Activated naive CD8-positive, alpha-beta T cell treated with anti-CD3 and anti-CD28 coated beads, Interleukin-2, amount 50 U/mL, for 16 hours (primary cell): ENCODE results near the gene TSPEAR.
"Not testable (repeated sequence)": the region's sequence is repeated elsewhere in the genome, so short reads cannot be mapped to it uniquely, and the experiment has no call there.

Source experiments
- DNase-seq: peaks from one replicate; pipeline ENCODE4 v3.0.0-alpha.2; 2020; ENCODE audit warnings: low read depth, low spot score

Gene TSPEAR

GRCh38 chr21:44685050-44685449, 26.3 kb downstream of the TSPEAR start:
- DNase-seq, result not testable (repeated sequence)

DNA sequence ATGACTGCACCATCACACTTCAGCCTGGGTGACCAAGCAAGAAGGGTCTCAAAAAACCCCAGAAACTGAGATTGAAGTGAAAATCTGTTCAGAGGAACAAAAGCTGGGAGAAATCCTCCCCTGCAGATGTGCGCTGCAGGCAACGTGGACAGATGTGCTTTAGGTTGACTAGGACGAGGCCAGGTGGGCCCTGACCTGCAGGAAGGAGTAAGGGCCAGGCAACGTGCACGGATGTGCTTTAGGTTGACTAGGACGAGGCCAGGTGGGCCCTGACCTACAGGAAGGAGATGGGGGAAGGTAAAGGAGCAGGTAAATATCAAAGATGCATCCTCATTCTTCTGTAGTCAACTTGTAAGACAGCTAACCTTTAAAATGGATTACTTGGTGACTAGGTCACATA, 26.9 kb downstream of the TSPEAR start:
- no peak for DNase-seq

DNA sequence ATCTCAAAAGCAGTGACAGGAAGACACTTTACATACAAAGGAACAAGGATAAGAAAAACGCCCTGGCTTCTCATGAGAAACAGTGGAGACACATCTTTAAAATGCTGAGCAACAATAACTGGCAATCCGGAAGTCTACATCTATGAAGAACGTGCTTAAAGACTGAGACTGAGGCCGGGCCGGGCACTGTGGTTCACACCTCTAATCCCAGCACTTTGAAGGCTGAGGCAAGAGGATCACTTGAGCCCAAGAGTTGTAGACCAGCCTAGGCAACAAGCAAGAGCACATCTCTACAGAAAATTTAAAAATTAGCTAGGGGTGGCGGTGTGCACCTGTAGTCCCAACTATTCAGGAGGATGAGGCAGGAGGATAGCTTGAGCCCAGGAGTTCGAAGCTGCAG, 27.3 kb downstream of the TSPEAR start:
- no peak for DNase-seq

GRCh38 chr21:44682580-44683151, 28.7 kb downstream of the TSPEAR start:
- DNase-seq, result no peak

DNA sequence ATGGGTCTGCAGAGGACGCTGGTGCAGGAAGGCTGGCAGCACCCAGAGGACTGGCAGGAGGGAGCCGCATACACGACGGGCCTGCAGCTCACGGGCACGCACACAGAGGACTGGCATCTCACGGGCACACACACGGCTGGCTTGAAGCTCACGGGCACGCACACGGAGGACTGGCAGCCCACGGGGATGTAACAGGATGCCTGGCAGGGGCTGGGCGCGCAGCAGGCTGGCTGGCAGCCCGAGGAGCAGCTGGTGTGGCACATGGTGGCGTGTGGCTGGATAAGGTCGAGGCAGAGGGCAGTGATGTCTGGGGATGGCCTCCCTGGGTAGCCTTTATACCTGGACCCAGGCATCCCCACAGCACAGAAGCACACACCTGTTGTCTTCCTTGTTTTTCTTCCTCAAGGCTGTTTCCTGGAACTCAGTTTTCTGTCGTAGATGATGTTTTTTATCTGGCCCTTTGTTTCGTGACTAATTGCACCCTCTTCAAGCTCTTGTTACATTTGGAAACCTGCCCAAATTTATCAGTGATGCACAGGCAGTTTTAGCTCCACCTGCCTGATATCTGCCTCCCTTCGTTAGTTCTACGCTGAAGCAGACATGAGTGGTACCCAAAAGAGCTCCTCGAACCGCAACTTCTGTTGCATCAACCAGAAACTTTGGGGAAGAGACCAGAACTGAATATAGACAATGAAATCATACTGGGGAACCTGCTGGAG, 29.4 kb downstream of the TSPEAR start, which contains the start of gene KRTAP12-1:
Gene KRTAP12-1 (minus strand): TSS at position 303 of the 719 bp plus-strand sequence. CDS start 40 bp downstream, at position 263.
- no peak for DNase-seq

DNA sequence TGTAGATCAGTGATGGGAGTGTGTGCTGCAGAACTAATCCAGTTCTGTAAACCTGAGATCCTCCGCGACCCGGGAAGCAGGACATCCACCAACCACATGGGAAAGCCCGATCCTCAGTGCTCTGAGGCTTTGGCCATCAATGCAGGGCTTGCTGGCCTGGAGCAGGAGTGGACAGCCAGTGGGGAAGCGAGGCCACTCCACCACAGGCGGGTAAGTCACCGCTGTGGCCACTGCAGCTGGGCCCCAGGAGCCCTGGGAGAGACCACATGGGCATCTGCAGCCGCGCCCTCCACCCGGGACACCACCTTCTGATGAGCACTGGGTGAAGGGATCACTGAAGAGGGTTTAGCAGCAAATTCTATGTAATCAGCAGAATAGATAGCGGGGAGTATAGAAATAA, 30.2 kb downstream of the TSPEAR start:
- no peak for DNase-seq

DNA sequence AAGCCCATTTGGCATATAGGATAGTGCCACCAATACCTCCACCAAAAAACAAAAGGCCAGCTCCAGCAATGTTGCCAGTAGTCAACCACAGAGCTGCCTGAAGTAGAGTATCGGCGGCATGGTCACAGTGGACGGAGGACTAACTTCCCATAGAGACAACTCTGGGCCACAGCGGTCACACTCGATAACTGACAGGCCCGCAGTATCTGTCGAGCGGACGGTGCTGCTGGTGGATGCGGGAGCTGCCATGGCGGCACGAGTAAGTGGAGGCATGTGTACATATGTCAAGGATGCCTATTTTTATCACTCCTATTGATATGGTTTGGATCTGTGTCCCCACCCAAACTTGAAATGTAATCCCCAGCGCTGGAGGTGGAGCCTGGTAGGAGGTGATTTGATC, 33.5 kb downstream of the TSPEAR start:
- DNase-seq, result no peak

DNA sequence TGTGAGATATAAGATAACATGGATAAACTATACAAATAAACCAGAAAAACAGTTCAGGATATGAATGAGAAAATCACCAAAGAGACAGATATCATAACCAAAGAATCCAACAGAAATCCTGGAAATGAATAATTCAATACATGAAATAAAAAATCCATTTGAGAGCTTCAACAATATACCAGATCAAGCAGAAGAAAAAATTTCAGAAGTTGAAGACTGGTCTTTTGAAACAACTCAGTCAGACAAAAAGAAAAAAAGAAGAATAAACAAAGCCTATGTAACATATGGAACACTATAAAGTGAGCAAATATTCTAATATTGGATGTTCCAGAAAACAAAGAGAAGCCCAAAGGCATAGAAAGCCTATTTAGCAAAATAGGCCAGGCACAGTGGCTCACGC, 39.5 kb downstream of the TSPEAR start:
- DNase-seq, result no peak

DNA sequence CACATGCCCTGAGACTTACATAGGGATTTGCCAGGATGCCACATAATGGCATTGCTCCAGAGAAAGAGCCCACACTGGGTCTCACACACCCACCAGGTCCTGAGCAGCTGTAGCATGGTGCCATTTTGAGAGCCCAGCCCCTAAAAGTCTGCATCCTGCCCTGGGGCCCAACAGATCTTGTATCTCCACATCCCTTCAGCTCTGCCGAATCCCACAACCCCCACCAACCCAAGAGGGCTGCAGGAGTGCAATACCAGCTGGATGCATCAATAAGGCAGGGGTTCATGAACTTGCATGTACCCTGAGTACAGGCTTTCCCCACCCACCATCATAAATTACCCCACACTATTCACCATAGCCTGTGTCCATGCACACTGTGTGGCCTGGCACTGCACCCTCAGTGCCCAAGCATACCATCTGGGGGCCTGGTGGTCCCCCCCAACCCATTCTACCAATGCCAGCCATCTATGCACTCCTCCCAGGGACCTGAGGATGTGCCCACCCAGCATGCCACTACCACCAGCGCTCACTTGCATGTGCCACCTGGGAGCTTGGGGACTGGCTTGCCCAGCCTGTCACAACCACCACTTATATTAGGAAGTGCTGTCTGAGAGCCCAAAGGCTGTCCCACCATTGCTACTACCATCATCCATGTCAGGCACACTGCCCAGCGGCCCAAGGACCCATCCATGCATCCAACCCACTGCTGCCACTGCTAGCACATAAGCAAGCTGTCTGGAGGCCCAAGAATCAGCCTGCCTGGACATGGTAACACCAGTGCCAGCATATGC, 40.5 kb downstream of the TSPEAR start:
- DNase-seq, result no peak

DNA sequence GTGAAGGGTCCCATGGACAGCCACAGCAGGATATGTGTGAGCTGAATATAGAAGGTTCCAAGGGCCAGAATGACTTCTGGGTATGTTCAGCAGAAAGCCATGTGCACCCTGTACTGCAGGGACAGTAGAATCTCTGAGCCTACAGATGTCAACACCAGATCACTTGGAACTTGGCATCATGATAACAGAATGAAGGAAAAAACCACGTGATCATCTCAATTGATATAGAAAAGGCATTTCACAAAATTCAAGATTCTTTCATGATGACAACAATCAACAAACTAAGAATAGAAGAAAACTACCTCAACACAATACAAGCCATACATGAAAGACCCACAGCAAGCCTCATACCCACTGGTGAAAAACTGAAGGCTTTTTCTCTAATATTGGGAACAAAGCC, 43.8 kb downstream of the TSPEAR start:
- no peak for DNase-seq

DNA sequence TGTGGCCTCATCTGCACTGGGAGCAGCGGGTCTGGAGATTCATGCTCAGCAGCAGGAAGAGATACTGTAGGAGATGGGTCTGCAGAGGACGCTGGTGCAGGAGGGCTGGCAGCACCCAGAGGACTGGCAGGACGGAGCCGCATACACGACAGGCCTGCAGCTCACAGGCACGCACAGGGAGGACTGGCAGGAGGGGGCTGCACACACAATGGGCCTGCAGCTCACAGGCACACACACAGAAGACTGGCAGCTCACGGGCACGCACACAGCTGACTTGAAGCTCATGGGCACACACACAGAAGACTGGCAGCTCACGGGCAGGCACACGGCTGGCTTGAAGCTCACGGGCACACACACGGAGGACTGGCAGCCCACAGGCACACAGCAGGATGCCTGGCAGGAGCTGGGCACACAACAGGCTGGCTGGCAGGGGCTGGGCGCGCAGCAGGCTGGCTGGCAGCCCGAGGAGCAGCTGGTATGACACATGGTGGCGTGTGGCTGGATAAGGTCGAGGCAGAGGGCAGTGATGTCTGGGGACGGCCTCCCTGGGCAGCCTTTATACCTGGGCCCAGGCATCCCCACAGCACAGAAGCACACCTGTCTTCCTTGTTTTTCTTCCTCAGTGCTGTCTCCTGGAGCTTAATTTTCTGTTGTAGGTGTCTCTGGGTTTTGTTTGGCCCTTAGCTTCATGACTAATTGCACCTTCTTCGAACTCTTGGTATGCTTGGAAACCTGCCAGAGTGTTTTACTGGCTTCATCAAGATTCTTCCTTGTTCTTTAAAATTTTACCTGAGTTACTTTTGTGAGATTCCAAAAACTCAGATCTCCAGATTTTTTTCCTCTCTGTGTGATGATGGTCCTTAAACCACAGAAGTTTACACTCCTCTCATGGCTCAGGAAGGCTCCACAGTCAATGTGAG, 44.7 kb downstream of the TSPEAR start, which contains the start of gene KRTAP12-2:
Gene KRTAP12-2 (minus strand): TSS at position 527 of the 920 bp plus-strand sequence. CDS start 41 bp downstream, at position 486.
- DNase-seq, result no peak

GRCh38 chr21:44664691-44665090, 46.7 kb downstream of the TSPEAR start:
- DNase-seq, result no peak

- not testable (repeated sequence) for DNase-seq
Observed at GRCh38 chr21:44661567-44661966, 49.8 kb downstream of the TSPEAR start.

DNA sequence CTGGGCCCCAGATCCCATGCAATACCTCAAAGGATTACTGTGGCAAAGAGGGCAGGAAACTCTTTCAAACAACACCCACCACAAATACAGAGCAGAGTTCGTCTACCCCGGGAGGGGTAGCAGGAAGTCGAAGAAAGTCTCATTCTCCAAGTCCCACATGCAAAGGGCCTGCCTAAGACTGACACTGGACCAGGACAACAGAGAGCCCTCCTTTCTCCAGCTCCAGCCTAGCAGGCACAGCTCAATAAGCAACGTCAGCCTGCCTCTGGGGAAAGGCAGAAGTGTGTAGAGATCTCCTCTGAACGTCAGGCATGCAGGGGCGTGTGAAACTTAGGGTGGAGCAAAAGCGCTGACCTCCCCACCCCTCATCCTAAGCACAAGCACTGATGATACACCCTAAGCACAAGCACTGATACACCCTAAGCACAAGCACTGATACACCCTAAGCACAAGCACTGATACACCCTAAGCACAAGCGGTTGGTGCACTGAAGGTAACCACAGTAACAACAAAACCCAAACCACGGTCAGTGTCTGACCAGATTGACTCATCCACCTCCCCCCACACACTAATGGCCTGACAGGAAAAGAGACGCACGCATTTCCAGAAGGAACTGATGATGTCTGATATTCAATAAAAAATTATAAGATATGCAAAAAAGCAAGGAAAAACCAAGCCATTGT, 52.3 kb downstream of the TSPEAR start:
- no peak for DNase-seq

- no peak for DNase-seq
Observed at GRCh38 chr21:44658541-44658910, 52.8 kb downstream of the TSPEAR start.

DNA sequence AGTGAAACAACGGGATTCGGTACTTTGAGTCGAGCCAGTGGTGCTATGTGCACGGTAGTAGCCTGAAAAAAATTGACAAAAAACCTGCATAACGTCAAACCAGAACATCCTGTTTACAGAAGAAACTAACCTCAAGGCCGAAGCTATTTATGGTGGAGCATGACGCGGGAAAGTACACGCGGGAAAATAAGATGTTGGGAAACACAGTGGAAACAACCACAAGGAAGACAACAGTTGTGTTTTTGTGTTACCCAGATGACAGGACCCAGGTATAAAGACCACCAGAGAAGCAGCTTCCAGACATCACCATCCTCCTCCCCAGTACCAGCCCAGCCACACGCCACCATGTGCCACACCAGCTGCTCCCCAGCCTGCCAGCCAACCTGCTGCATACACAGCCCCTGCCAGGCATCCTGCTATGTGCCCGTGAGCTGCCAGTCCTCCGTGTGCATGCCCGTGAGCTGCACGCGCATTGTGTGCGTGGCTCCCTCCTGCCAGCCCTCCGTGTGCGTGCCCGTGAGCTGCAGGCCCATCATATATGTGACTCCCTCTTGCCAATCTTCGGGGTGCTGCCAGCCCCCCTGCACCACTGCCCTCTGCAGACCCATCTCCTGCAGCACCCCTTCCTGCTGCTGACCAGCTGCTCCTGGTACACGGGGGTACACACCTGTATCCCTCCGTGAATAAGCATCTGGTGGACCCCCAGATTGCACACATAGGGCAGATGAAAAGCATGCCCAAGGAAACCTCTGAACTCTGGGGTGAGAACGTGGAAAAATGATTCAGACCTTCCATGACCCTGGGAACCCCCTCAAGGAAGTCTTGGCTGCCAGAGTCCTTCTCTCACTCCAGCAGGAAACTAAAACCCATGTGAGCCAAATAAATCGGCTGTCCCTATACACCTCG, 53.5 kb downstream of the TSPEAR start, which contains the start of gene KRTAP12-3:
Gene KRTAP12-3 (plus strand): TSS at position 298 of the 906 bp plus-strand sequence. CDS start 48 bp downstream, at position 346.
- DNase-seq, result no peak

DNA sequence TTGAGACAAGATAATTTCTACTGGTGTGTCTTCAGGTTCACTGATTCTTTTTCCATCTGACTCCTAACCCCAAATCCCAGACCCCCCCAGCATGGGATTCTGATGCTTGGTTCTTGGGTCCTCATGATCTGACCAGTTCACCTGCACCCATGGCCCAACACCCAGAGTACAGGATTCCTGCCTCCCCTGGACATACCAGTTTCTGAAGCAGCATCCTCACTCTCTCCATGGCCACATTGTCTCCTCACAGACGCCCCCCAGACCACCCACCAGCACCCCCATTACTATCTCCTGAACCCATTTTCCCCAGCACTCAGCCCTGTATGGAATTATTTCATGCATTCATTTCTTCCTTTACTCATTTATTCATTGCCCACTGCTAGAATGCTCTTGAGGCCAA, 54.5 kb downstream of the TSPEAR start:
- no peak for DNase-seq

DNA sequence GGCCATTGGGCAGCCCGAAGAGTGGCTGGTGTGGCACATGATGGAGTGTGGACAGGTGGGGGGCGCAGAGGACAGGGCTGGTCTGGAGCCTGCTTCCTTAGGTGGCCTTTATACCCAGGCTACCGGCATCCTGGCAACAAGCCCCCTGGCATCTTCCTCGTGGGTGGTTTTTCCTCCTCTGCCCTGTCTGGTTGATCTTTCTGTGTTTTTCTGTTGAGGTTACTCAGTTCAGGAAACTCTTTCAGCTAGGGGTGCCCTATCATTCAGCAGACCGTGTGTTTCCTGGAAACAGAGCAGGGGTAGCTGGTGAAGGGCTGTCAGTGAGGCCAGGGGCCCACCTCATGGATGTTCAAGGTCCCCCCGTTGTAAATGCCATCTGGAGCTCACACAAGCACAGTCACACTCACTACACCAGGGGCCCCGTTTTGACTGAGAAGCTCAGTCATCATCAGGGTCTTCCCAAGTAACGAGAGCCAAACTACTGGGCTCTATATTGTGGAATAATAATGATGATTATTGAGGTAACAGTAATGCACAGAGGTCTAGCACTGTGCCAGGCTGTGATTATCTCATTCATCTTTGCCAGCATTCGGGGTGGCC, 56.7 kb downstream of the TSPEAR start, which contains the start of gene KRTAP12-4:
Gene KRTAP12-4 (minus strand): TSS at position 84 of the 600 bp plus-strand sequence. CDS start 45 bp downstream, at position 39.
- no peak for DNase-seq
